Myocyte (in vitro differentiated cells): ENCODE data around the gene DEPDC1. TPM values are rescaled to one million over a fixed set of nuclear protein-coding genes. Genes with fewer than 3 reads are reported as not detected.
"Not testable (repeated sequence)": the region's sequence is repeated elsewhere in the genome, so short reads cannot be mapped to it uniquely, and the experiment has no call there.

ENCODE experiments used
- DNase-seq: peaks from one replicate; pipeline ENCODE4 v3.0.0-alpha.2; 2012; ENCODE audit warnings: low read depth
- polyA plus RNA-seq: library from polyadenylated mRNA; unstranded; fragments of >200 nt; gene quantifications from one replicate; pipeline ENCODE4 v1.2.1, GENCODE V29; 2012; ENCODE audit warnings: missing spikeins
- total RNA-seq: library from RNA; depleted of rRNA; stranded (reverse); fragments of >200 nt; gene quantifications from 2 replicates; pipeline ENCODE4 v1.2.3, GENCODE V29; 2014

The DEPDC1 gene
- 1.0 and 1.6 TPM in 2 replicates for total RNA-seq
- 0.32 TPM for polyA plus RNA-seq

GRCh38 chr1:68496680-68497357, at the start of gene DEPDC1:
Gene DEPDC1, minus strand, starts transcription at chr1:68497082. Its CDS starts 83 bp downstream, at chr1:68496999.
- DNase-seq, result peak; percentile 97

GRCh38 chr1:68544651-68545050, 47.8 kb upstream of the DEPDC1 start:
- no peak for DNase-seq

- DNase-seq, result peak; percentile 6
These were observed 45.7 kb upstream of the DEPDC1 start for GRCh38 chr1:68542586-68542985.

- DNase-seq, result no peak
These were observed 42.1 kb upstream of the DEPDC1 start for GRCh38 chr1:68538941-68539340.

GRCh38 chr1:68528243-68528642, 31.4 kb upstream of the DEPDC1 start:
- DNase-seq, result no peak

- DNase-seq, result no peak
These were observed 28.9 kb upstream of the DEPDC1 start for GRCh38 chr1:68525781-68526180.

- no peak for DNase-seq
These were observed 24.4 kb upstream of the DEPDC1 start for GRCh38 chr1:68521286-68521685.

GRCh38 chr1:68516066-68516465, 19.2 kb upstream of the DEPDC1 start:
- DNase-seq, result no peak

- no peak for DNase-seq
These were observed 14.4 kb upstream of the DEPDC1 start for GRCh38 chr1:68511254-68511653.

- no peak for DNase-seq
These were observed 9.5 kb upstream of the DEPDC1 start for GRCh38 chr1:68506386-68506785.

- no peak for DNase-seq
These were observed 6.2 kb upstream of the DEPDC1 start for GRCh38 chr1:68503085-68503484.

- DNase-seq, result no peak
These were observed 446 bp upstream of the DEPDC1 start for GRCh38 chr1:68497358-68497698.

- DNase-seq, result no peak
These were observed 758 bp downstream of the DEPDC1 start for GRCh38 chr1:68495968-68496679.

GRCh38 chr1:68495532-68495931, 1.4 kb downstream of the DEPDC1 start:
- no peak for DNase-seq

GRCh38 chr1:68493193-68493592, 3.7 kb downstream of the DEPDC1 start:
- no peak for DNase-seq

GRCh38 chr1:68492255-68492654, 4.6 kb downstream of the DEPDC1 start:
- not testable (repeated sequence) for DNase-seq

GRCh38 chr1:68490046-68490651, 6.7 kb downstream of the DEPDC1 start:
- DNase-seq, result no peak

- no peak for DNase-seq
These were observed 11.4 kb downstream of the DEPDC1 start for GRCh38 chr1:68485431-68486022.

GRCh38 chr1:68484618-68485017, 12.3 kb downstream of the DEPDC1 start:
- DNase-seq, result no peak

- DNase-seq, result no peak
These were observed 15.8 kb downstream of the DEPDC1 start for GRCh38 chr1:68481041-68481440.

- no peak for DNase-seq
These were observed 17.4 kb downstream of the DEPDC1 start for GRCh38 chr1:68479501-68479900.

- no peak for DNase-seq
These were observed 18.2 kb downstream of the DEPDC1 start for GRCh38 chr1:68478662-68479061.
